GM23338 (cell line): ENCODE results near the gene OVAAL. TPM values are rescaled to one million over a fixed set of nuclear protein-coding genes. Genes with fewer than 3 reads are reported as not detected.
A peak's percentile ranks its signal among the peaks of the same experiment; 100 is the strongest.

ENCODE experiments used
- ATAC-seq: fragments of 200-7000 bp; cut with Tn5 transposase; 3 replicates; pipeline ENCODE4 v1.9.1; 2020
- DNase-seq: peaks from one replicate; pipeline ENCODE4 v3.0.0-alpha.2; 2015; ENCODE audit warnings: low spot score
- H2AFZ ChIP-seq: fragments of 200-600 bp; sonication (generic); 2 replicates; pipeline ENCODE4 v1.8.0; 2016; ENCODE audit warnings: antibody characterized with exemption, mild to moderate bottlenecking, moderate library complexity
- H3F3A ChIP-seq: fragments of 200-600 bp; sonication (generic); replicated peaks from 2 replicates; pipeline ENCODE4 v1.8.0; 2017; ENCODE audit warnings: antibody characterized with exemption, mixed run types, low read depth
- H3K27ac ChIP-seq: fragments of 200-600 bp; sonication (generic); 2 replicates; pipeline ENCODE4 v1.6.1; 2016; ENCODE audit warnings: low read depth
- H3K27me3 ChIP-seq: fragments of 200-600 bp; sonication (generic); 2 replicates; pipeline ENCODE4 v1.8.0; 2016; ENCODE audit warnings: mild to moderate bottlenecking, mixed run types, moderate library complexity; ENCODE audit not compliant: insufficient read depth
- H3K36me3 ChIP-seq: fragments of 200-600 bp; sonication (generic); 2 replicates; pipeline ENCODE4 v1.8.0; 2016; ENCODE audit warnings: mild to moderate bottlenecking; ENCODE audit not compliant: insufficient read depth
- H3K4me1 ChIP-seq: fragments of 200-600 bp; sonication (generic); 2 replicates; pipeline ENCODE4 v1.8.0; 2016; ENCODE audit warnings: mild to moderate bottlenecking, moderate library complexity; ENCODE audit not compliant: insufficient read depth
- H3K4me2 ChIP-seq: fragments of 200-600 bp; sonication (generic); 2 replicates; pipeline ENCODE4 v1.7.1; 2017; ENCODE audit warnings: mixed run types
- H3K4me3 ChIP-seq: fragments of 200-600 bp; sonication (generic); 2 replicates; pipeline ENCODE4 v1.6.1; 2016; ENCODE audit warnings: mixed run types
- H3K79me2 ChIP-seq: fragments of 200-600 bp; sonication (generic); replicated peaks from 2 replicates; pipeline ENCODE4 v1.8.0; 2017; ENCODE audit warnings: mild to moderate bottlenecking; ENCODE audit not compliant: insufficient read depth
- H3K9me2 ChIP-seq: fragments of 200-600 bp; sonication (generic); 2 replicates; pipeline ENCODE4 v1.8.0; 2017; ENCODE audit not compliant: insufficient read depth
- H4K20me1 ChIP-seq: fragments of 200-600 bp; sonication (generic); replicated peaks from 2 replicates; pipeline ENCODE4 v1.8.0; 2017; ENCODE audit warnings: mild to moderate bottlenecking; ENCODE audit not compliant: insufficient read depth
- H3K27ac Mint-ChIP-seq: 2 replicates; pipeline ENCODE4 v1.8.0; 2020; ENCODE audit warnings: inconsistent platforms, mild to moderate bottlenecking, moderate library complexity, mixed read lengths
- H3K27me3 Mint-ChIP-seq: 3 replicates; pipeline ENCODE4 v1.8.0; 2022; ENCODE audit warnings: low read depth, mild to moderate bottlenecking, moderate library complexity, mixed read lengths, inconsistent platforms; ENCODE audit not compliant: insufficient read depth, poor library complexity
- H3K36me3 Mint-ChIP-seq: 3 replicates; pipeline ENCODE4 v1.8.0; 2021; ENCODE audit warnings: low read depth, mild to moderate bottlenecking, inconsistent platforms, moderate library complexity, mixed read lengths
- H3K4me1 Mint-ChIP-seq: 3 replicates; pipeline ENCODE4 v1.8.0; 2020; ENCODE audit warnings: mild to moderate bottlenecking, inconsistent platforms, mixed read lengths
- H3K4me3 Mint-ChIP-seq: 3 replicates; pipeline ENCODE4 v1.8.0; 2021; ENCODE audit warnings: moderate library complexity, mild to moderate bottlenecking, inconsistent platforms, mixed read lengths
- H3K9me3 Mint-ChIP-seq: 3 replicates; pipeline ENCODE4 v1.8.0; 2020; ENCODE audit warnings: moderate library complexity, mild to moderate bottlenecking, inconsistent platforms, mixed read lengths
- CREB1 ChIP-seq: fragments of 250-450 bp; sonication (Bioruptor Pico); IDR thresholded peaks from 2 replicates; pipeline ENCODE4 v1.5.0; 2020; ENCODE audit warnings: low read depth, mild to moderate bottlenecking, moderate library complexity
- ETS1 ChIP-seq: IDR thresholded peaks from 2 replicates; pipeline ENCODE4 v1.6.1; 2016; ENCODE audit warnings: antibody characterized with exemption
- EZH2 ChIP-seq: fragments of 200-600 bp; sonication (generic); IDR thresholded peaks from one replicate; pipeline ENCODE4 v1.8.0; 2017; ENCODE audit warnings: antibody characterized with exemption, mild to moderate bottlenecking, low read depth; ENCODE audit not compliant: unreplicated experiment
- EZH2phosphoT487 ChIP-seq: fragments of 200-600 bp; sonication (generic); IDR thresholded peaks from one replicate; pipeline ENCODE4 v1.8.1; 2018; ENCODE audit warnings: antibody characterized with exemption; ENCODE audit not compliant: unreplicated experiment
- JUNB ChIP-seq: IDR thresholded peaks from one replicate; pipeline ENCODE4 v1.6.1; 2016; ENCODE audit warnings: antibody characterized with exemption; ENCODE audit not compliant: unreplicated experiment
- NANOG ChIP-seq: IDR thresholded peaks from 2 replicates; pipeline ENCODE4 v1.6.1; 2016; ENCODE audit warnings: antibody characterized with exemption, borderline replicate concordance
- POLR2AphosphoS5 ChIP-seq: IDR thresholded peaks from 2 replicates; pipeline ENCODE4 v1.6.1; 2016; ENCODE audit warnings: antibody characterized with exemption, low read depth
- REST ChIP-seq: IDR thresholded peaks from one replicate; pipeline ENCODE4 v1.6.1; 2018; ENCODE audit warnings: antibody characterized with exemption; ENCODE audit not compliant: unreplicated experiment
- STAT1 ChIP-seq: IDR thresholded peaks from one replicate; pipeline ENCODE4 v1.6.1; 2016; ENCODE audit warnings: antibody characterized with exemption; ENCODE audit not compliant: unreplicated experiment
- ZNF114 ChIP-seq: fragments of 250-450 bp; sonication (Bioruptor Pico); IDR thresholded peaks from 2 replicates; pipeline ENCODE4 v1.5.0; 2020; ENCODE audit warnings: mild to moderate bottlenecking, moderate library complexity
- ZNF331 ChIP-seq: fragments of 250-450 bp; sonication (Bioruptor Pico); IDR thresholded peaks from 2 replicates; pipeline ENCODE4 v1.5.0; 2020; ENCODE audit warnings: low read depth, mild to moderate bottlenecking, moderate library complexity
- polyA plus RNA-seq: library from polyadenylated mRNA; unstranded; fragments of >200 nt; fragmentation: Nextera tagmentation; extraction: Ambion mirVana; gene quantifications from 2 replicates; pipeline ENCODE4 v1.2.1, GENCODE V29; 2016
- total RNA-seq: library from RNA; depleted of rRNA; stranded (reverse); fragments of >200 nt; shearing (Covaris generic); gene quantifications from 2 replicates; pipeline ENCODE4 v1.2.3, GENCODE V29; 2014
- TF ChIP-seq, protein P1 (sequence below), 2 experiments: fragments of 200-600 bp in 1 of 2; sonication (generic) in 1 of 2; conservative IDR thresholded peaks; 2 replicates each; pipeline versions ENCODE4 v1.5.1 to v1.6.1; 2016 to 2017; ENCODE audit warnings: antibody characterized with exemption in 2 of 2, low read depth in 2 of 2, mild to moderate bottlenecking in 2 of 2, moderate library complexity in 1 of 2
- TF ChIP-seq, protein P2 (sequence below): fragments of 250-450 bp; sonication (Bioruptor Pico); IDR thresholded peaks from 2 replicates; pipeline ENCODE4 v1.5.0; 2020; ENCODE audit warnings: mild to moderate bottlenecking, moderate library complexity

Gene OVAAL
- total and polyA plus RNA-seq, 2 experiments from 2014 or later: not detected

DNA sequence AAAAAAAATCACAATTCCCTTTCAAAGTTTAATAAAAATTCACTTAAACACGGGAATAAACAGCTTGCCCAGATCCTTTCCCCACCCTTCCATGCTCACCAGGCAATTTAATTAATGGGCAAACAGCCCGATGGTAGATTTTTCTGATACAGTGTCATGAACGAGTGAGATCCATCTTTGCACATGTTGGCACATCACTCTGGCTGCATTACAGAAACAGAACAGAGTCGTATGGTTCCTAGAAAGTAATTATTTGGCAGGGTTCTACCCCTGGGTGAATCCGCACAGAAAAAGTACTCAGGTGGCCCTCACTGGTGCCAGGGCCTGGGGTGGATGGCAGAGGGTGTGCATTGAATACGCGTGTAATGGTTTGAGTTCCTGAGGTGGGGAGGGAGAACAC, 24.6 kb upstream of the OVAAL start:
- Histone ChIP-seq H3K27ac (no peak overlapping the region), H3F3A (no peaks in the 10 kb centered on the region), H3K4me1 (0 out of 2 replicates have a peak, but pooled peaks cover 5% of the 10 kb centered on the region), H3K4me2 (no peak overlapping the region), H3K36me3 (no peaks in the 10 kb centered on the region), H3K4me3 (no peak overlapping the region), H3K79me2 (no peaks in the 10 kb centered on the region), H4K20me1 (no peaks in the 10 kb centered on the region), H3K9me2 (no peaks in the 10 kb centered on the region), H3K27me3 (no peaks in the 10 kb centered on the region), H2AFZ (peak overlapping the region; percentile 67; the same call in 1 of the 2 replicates)
- H3K4me1 Mint-ChIP-seq: peaks cover 8% of the 10 kb centered on the region; the same call in 2 of the 3 replicates
- DNase-seq: no peak
- H3K27ac Mint-ChIP-seq: no peak overlapping the region
- TF ChIP-seq CREB1: no peak
- TF ChIP-seq, protein P1, sequence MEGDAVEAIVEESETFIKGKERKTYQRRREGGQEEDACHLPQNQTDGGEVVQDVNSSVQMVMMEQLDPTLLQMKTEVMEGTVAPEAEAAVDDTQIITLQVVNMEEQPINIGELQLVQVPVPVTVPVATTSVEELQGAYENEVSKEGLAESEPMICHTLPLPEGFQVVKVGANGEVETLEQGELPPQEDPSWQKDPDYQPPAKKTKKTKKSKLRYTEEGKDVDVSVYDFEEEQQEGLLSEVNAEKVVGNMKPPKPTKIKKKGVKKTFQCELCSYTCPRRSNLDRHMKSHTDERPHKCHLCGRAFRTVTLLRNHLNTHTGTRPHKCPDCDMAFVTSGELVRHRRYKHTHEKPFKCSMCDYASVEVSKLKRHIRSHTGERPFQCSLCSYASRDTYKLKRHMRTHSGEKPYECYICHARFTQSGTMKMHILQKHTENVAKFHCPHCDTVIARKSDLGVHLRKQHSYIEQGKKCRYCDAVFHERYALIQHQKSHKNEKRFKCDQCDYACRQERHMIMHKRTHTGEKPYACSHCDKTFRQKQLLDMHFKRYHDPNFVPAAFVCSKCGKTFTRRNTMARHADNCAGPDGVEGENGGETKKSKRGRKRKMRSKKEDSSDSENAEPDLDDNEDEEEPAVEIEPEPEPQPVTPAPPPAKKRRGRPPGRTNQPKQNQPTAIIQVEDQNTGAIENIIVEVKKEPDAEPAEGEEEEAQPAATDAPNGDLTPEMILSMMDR (conservative IDR thresholded peaks at IDR 0.05; ENCODE audit: low read depth in 2 of 2): no peak
- TF ChIP-seq EZH2phosphoT487: no peak
- TF ChIP-seq STAT1: no peak
- no peak for TF ChIP-seq NANOG
- no peak for TF ChIP-seq ZNF331 (CRISPR knock-in tag)
- no peak for TF ChIP-seq REST
- no peak for TF ChIP-seq ZNF114
- TF ChIP-seq JUNB: no peak
- TF ChIP-seq, protein P2, sequence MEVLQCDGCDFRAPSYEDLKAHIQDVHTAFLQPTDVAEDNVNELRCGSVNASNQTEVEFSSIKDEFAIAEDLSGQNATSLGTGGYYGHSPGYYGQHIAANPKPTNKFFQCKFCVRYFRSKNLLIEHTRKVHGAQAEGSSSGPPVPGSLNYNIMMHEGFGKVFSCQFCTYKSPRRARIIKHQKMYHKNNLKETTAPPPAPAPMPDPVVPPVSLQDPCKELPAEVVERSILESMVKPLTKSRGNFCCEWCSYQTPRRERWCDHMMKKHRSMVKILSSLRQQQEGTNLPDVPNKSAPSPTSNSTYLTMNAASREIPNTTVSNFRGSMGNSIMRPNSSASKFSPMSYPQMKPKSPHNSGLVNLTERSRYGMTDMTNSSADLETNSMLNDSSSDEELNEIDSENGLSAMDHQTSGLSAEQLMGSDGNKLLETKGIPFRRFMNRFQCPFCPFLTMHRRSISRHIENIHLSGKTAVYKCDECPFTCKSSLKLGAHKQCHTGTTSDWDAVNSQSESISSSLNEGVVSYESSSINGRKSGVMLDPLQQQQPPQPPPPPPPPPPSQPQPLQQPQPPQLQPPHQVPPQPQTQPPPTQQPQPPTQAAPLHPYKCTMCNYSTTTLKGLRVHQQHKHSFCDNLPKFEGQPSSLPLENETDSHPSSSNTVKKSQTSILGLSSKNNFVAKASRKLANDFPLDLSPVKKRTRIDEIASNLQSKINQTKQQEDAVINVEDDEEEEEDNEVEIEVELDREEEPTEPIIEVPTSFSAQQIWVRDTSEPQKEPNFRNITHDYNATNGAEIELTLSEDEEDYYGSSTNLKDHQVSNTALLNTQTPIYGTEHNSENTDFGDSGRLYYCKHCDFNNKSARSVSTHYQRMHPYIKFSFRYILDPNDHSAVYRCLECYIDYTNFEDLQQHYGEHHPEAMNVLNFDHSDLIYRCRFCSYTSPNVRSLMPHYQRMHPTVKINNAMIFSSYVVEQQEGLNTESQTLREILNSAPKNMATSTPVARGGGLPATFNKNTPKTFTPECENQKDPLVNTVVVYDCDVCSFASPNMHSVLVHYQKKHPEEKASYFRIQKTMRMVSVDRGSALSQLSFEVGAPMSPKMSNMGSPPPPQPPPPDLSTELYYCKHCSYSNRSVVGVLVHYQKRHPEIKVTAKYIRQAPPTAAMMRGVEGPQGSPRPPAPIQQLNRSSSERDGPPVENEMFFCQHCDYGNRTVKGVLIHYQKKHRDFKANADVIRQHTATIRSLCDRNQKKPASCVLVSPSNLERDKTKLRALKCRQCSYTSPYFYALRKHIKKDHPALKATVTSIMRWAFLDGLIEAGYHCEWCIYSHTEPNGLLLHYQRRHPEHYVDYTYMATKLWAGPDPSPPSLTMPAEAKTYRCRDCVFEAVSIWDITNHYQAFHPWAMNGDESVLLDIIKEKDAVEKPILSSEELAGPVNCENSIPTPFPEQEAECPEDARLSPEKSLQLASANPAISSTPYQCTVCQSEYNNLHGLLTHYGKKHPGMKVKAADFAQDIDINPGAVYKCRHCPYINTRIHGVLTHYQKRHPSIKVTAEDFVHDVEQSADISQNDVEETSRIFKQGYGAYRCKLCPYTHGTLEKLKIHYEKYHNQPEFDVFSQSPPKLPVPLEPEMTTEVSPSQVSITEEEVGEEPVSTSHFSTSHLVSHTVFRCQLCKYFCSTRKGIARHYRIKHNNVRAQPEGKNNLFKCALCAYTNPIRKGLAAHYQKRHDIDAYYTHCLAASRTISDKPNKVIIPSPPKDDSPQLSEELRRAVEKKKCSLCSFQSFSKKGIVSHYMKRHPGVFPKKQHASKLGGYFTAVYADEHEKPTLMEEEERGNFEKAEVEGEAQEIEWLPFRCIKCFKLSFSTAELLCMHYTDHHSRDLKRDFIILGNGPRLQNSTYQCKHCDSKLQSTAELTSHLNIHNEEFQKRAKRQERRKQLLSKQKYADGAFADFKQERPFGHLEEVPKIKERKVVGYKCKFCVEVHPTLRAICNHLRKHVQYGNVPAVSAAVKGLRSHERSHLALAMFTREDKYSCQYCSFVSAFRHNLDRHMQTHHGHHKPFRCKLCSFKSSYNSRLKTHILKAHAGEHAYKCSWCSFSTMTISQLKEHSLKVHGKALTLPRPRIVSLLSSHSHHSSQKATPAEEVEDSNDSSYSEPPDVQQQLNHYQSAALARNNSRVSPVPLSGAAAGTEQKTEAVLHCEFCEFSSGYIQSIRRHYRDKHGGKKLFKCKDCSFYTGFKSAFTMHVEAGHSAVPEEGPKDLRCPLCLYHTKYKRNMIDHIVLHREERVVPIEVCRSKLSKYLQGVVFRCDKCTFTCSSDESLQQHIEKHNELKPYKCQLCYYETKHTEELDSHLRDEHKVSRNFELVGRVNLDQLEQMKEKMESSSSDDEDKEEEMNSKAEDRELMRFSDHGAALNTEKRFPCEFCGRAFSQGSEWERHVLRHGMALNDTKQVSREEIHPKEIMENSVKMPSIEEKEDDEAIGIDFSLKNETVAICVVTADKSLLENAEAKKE (CRISPR knock-in tag): no peak
- TF ChIP-seq POLR2AphosphoS5: no peak
- TF ChIP-seq ETS1: no peak
- TF ChIP-seq EZH2: no peak
- H3K36me3 Mint-ChIP-seq: no peaks in the 10 kb centered on the region
- no peak for ATAC-seq
- no peaks in the 10 kb centered on the region for H3K9me3 Mint-ChIP-seq
- no peak overlapping the region for H3K4me3 Mint-ChIP-seq
- peaks cover 3% of the 10 kb centered on the region for H3K27me3 Mint-ChIP-seq
